Measurements from ENCODE around the gene SLC8A1. TPM values are rescaled to one million over a fixed set of nuclear protein-coding genes. Genes with fewer than 3 reads are reported as not detected.

SLC8A1 gene
- total RNA-seq, 3 donors from 2014 or later = 6.0 to 164 (median 17.0) TPM

DNA sequence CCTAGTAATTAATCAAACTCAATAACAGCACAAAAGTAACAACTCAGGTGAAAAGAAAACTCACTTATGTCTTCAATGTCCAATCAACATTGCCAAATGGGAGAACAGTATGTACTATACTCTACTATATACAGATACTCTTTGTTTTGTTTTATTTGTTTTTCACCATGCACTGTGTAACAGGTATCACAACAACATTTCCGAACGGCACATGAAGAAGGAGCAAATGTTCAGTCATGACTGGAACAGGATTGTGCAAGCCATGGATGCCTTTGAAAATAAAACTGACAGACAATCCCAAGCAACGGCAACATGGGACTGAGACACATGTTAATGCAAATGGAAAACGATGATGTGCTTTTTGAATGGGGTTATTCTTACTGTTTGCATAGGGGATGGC, 337.9 kb downstream of the SLC8A1 start:
- H3K36me3 ChIP-seq (ENCODE audit: low read depth) = no peaks in the 10 kb centered on the region
- no peak overlapping the region for H3K4me3 ChIP-seq
- no peak for ATAC-seq
- H3K4me1 ChIP-seq (ENCODE audit: low read depth) = no peaks in the 10 kb centered on the region
- TF ChIP-seq, protein P1, sequence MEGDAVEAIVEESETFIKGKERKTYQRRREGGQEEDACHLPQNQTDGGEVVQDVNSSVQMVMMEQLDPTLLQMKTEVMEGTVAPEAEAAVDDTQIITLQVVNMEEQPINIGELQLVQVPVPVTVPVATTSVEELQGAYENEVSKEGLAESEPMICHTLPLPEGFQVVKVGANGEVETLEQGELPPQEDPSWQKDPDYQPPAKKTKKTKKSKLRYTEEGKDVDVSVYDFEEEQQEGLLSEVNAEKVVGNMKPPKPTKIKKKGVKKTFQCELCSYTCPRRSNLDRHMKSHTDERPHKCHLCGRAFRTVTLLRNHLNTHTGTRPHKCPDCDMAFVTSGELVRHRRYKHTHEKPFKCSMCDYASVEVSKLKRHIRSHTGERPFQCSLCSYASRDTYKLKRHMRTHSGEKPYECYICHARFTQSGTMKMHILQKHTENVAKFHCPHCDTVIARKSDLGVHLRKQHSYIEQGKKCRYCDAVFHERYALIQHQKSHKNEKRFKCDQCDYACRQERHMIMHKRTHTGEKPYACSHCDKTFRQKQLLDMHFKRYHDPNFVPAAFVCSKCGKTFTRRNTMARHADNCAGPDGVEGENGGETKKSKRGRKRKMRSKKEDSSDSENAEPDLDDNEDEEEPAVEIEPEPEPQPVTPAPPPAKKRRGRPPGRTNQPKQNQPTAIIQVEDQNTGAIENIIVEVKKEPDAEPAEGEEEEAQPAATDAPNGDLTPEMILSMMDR (IDR thresholded peaks at IDR 0.05) = no peak
- H3K9me3 ChIP-seq = no peaks in the 10 kb centered on the region
- intact Hi-C loops (cut with DNase I, micrococcal nuclease) = no loop called here
- no peak for DNase-seq

DNA sequence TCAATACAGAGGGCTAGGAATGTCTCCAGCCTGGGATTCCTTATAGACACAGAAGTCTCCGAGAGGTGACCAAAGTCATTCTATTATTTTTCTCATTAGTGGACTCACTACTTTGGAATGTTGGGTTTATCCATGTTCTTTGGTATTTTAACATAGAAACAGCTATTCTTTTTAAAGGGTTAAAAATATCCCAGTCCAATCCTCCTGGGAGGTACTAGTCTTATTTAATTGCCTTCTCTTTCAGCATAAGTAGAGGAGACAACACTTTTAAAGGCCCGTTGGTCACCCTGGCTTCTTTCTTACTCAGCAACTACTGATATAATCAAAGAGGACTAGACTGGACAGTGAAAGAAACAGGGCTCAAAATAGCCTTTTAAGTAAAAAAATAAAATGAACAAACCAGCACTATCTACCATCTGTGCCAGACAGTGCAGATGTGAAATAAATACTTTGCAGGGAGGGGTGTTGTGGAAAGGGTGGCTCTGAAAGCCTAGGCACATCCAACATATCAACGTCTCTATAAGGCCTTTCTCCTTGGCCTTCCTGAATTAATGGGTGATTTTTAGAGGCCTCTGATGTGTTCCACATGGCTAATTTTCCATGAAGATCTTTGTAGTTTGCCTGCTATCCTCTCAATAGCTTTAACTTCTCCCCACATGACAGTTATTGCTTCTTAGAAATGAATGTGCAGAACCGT, 338.5 kb downstream of the SLC8A1 start:
- Histone ChIP-seq H3K4me1 (ENCODE audit: low read depth) (no peaks in the 10 kb centered on the region), H3K9me3 (no peaks in the 10 kb centered on the region), H3K36me3 (ENCODE audit: low read depth) (no peaks in the 10 kb centered on the region), H3K4me3 (no peak overlapping the region)
- ATAC-seq (no peak), DNase-seq (no peak)
- TF ChIP-seq, protein P1 (IDR thresholded peaks at IDR 0.05) = no peak
- intact Hi-C loops (cut with DNase I, micrococcal nuclease) = no loop called here

DNA sequence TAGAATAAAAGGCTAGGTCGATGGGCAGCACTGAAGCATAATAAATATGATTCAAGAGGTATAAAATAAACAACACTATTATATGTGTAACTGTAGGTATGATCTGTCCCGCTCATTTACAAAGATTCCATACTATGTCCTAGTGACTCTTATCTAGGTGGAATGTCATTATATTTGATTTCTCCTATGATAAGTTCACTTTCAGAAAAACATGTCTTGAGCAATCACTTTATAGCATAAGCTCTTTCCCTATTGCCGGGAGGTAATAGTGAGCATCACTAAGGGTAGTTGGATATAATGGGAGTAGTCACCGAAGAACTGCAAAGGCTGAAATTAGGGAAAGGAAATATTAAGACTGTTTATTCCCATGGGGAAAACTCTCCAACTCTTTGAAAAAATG, 342.5 kb downstream of the SLC8A1 start:
- no peak for DNase-seq
- TF ChIP-seq, protein P1 (IDR thresholded peaks at IDR 0.05) = no peak
- Histone ChIP-seq H3K4me3 (no peak overlapping the region), H3K9me3 (no peaks in the 10 kb centered on the region), H3K36me3 (ENCODE audit: low read depth) (no peaks in the 10 kb centered on the region), H3K4me1 (ENCODE audit: low read depth) (no peaks in the 10 kb centered on the region)
- intact Hi-C loops (cut with DNase I, micrococcal nuclease) = no loop called here
- no peak for ATAC-seq

DNA sequence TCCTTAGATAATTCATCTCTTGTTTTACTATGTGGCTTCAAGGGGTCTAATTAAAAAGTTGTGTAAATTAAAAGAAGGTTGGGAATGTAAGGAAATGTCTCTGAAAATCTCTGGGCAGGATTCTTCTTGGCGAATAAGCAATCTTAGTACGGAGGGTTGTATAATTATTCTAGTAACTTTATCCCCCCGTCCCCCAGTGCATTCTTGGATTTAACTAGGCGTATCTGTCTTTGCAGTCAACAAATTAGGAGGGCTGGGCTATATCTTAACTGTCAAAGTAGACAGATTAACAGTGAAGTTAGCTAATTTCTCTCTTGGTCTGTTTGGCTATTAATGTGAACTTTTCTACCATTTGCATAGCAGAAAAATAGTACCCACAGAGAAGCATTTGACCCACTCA, 343.0 kb downstream of the SLC8A1 start:
- DNase-seq (no peak), ATAC-seq (no peak)
- Histone ChIP-seq H3K4me1 (ENCODE audit: low read depth) (no peaks in the 10 kb centered on the region), H3K4me3 (no peak overlapping the region), H3K9me3 (no peaks in the 10 kb centered on the region), H3K36me3 (ENCODE audit: low read depth) (no peaks in the 10 kb centered on the region)
- TF ChIP-seq, protein P1 (IDR thresholded peaks at IDR 0.05) = no peak
- intact Hi-C loops (cut with DNase I, micrococcal nuclease) = no loop called here

DNA sequence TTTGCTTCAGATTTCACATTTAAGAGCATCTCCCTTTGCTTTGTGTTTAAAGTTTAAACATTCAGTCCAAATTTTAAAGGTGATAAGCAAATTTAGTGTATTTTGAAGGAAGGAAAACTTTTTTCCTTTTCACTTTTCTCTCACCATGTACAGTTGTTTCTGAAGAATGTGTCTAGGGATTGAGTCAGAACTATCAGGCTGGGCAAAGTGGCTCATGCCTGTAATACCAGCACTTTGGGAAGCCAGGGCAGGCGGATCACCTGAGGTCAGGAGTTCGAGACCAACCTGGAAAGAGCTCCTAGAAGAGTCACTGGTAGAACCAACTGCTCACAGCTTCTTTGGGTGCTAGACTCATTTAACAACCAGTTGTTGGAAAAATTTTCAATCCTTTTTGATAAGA, 345.8 kb downstream of the SLC8A1 start:
- TF ChIP-seq, protein P1 (IDR thresholded peaks at IDR 0.05) = no peak
- H3K4me3 ChIP-seq = no peak overlapping the region
- no peaks in the 10 kb centered on the region for H3K9me3 ChIP-seq
- H3K4me1 ChIP-seq (ENCODE audit: low read depth) = no peaks in the 10 kb centered on the region
- no peak for DNase-seq
- ATAC-seq = no peak
- intact Hi-C loops (cut with DNase I, micrococcal nuclease) = no loop called here
- H3K36me3 ChIP-seq (ENCODE audit: low read depth) = no peaks in the 10 kb centered on the region

DNA sequence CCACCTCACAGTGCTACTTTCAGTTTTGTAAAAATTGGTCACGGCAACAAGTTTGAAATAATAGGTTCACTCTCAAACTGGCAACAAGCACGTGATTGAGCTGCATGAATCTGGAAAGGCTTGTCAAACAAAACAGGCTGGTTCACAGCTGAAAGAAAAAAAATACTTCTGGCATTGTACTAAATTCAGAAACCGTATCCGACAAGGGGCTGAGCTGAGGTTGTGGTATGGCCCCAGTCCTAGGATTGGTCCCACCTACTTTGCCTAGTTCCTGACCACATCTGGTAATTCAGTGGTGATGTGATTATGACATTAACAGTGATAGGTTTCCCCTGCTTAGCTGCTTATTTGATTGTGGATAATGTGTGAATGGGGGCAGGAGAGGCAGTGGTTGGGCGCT, 346.3 kb downstream of the SLC8A1 start:
- TF ChIP-seq, protein P1 (IDR thresholded peaks at IDR 0.05) = no peak
- H3K4me3 ChIP-seq = no peak overlapping the region
- no peaks in the 10 kb centered on the region for H3K9me3 ChIP-seq
- intact Hi-C loops (cut with DNase I, micrococcal nuclease) = no loop called here
- DNase-seq (no peak), ATAC-seq (no peak)
- H3K4me1 ChIP-seq (ENCODE audit: low read depth) = no peaks in the 10 kb centered on the region
- H3K36me3 ChIP-seq (ENCODE audit: low read depth) = no peaks in the 10 kb centered on the region
